Endothelial cell (in vitro differentiated cells): ENCODE results near the gene TCF23. TPM values are rescaled to one million over a fixed set of nuclear protein-coding genes. Genes with fewer than 3 reads are reported as not detected.
A peak's percentile ranks its signal among the peaks of the same experiment; 100 is the strongest.
"Not testable (repeated sequence)": the region's sequence is repeated elsewhere in the genome, so short reads cannot be mapped to it uniquely, and the experiment has no call there.

Source experiments
- DNase-seq: peaks from one replicate; pipeline ENCODE4 v3.0.0; 2021; ENCODE audit warnings: low spot score
- H3K27ac Mint-ChIP-seq: one replicate; pipeline ENCODE4 v1.8.0; 2021; ENCODE audit warnings: mixed read lengths, inconsistent platforms; ENCODE audit not compliant: unreplicated experiment
- H3K27me3 Mint-ChIP-seq: one replicate; pipeline ENCODE4 v1.8.0; 2021; ENCODE audit warnings: mild to moderate bottlenecking, moderate library complexity, mixed read lengths, inconsistent platforms; ENCODE audit not compliant: unreplicated experiment
- H3K36me3 Mint-ChIP-seq: one replicate; pipeline ENCODE4 v1.8.0; 2021; ENCODE audit warnings: mild to moderate bottlenecking, low read depth, mixed read lengths, inconsistent platforms; ENCODE audit not compliant: unreplicated experiment
- H3K4me1 Mint-ChIP-seq: one replicate; pipeline ENCODE4 v1.8.0; 2021; ENCODE audit warnings: mild to moderate bottlenecking, mixed read lengths, inconsistent platforms; ENCODE audit not compliant: unreplicated experiment
- H3K4me3 Mint-ChIP-seq: one replicate; pipeline ENCODE4 v1.8.0; 2021; ENCODE audit warnings: mild to moderate bottlenecking, mixed read lengths, inconsistent platforms; ENCODE audit not compliant: unreplicated experiment
- H3K9me3 Mint-ChIP-seq: one replicate; pipeline ENCODE4 v1.8.0; 2021; ENCODE audit warnings: mixed read lengths, inconsistent platforms; ENCODE audit not compliant: unreplicated experiment
- total RNA-seq: library from RNA; stranded (reverse); fragmentation: NEBNext Ultra II Directional; extraction: Animal tissue kit (Norgen Biotek cat#: 25700); gene quantifications from one replicate; pipeline ENCODE4 v1.2.1, GENCODE V29; 2021; ENCODE audit not compliant: unreplicated experiment
- TF ChIP-seq, protein P1 (sequence below): fragments of 200-600 bp; sonication (generic); IDR thresholded peaks from one replicate; pipeline ENCODE4 v1.5.0; 2021; ENCODE audit warnings: antibody characterized with exemption; ENCODE audit not compliant: unreplicated experiment

The TCF23 gene
- total RNA-seq, 1 donor from 2014 or later, result not detected

DNA sequence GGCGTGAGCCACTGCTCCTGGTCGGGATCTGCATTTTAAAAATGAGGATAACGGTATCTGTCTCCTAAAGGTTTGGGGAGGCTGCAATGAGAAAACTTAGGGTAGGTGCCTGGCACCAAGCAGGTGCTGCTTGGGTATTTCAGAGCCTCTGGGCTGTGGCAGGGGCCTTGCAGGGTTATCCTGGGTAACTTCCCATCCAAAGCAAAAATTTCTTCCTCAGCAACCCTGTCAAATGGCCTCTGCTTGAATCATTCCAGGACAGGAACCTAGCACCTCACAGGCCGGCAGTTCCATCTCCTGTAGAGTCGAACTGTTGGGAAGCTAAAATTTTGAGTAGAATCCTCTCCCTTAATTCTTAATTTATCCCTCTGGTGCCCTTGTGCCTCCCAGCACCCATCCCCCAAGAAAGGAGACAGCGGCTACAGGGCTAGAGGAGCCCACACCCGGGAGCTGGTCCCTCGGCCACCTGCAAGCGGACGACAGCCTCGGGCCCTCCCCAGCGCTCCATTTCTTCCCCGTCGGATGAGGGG lies 30.7 kb upstream of the TCF23 start:
- H3K27me3 Mint-ChIP-seq, result peaks cover 15% of the 10 kb centered on the region
- TF ChIP-seq, protein P1, sequence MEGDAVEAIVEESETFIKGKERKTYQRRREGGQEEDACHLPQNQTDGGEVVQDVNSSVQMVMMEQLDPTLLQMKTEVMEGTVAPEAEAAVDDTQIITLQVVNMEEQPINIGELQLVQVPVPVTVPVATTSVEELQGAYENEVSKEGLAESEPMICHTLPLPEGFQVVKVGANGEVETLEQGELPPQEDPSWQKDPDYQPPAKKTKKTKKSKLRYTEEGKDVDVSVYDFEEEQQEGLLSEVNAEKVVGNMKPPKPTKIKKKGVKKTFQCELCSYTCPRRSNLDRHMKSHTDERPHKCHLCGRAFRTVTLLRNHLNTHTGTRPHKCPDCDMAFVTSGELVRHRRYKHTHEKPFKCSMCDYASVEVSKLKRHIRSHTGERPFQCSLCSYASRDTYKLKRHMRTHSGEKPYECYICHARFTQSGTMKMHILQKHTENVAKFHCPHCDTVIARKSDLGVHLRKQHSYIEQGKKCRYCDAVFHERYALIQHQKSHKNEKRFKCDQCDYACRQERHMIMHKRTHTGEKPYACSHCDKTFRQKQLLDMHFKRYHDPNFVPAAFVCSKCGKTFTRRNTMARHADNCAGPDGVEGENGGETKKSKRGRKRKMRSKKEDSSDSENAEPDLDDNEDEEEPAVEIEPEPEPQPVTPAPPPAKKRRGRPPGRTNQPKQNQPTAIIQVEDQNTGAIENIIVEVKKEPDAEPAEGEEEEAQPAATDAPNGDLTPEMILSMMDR, result no peak
- peaks cover 8% of the 10 kb centered on the region for H3K4me1 Mint-ChIP-seq
- no peak overlapping the region for H3K4me3 Mint-ChIP-seq
- DNase-seq, result no peak
- no peak overlapping the region for H3K27ac Mint-ChIP-seq
- H3K36me3 Mint-ChIP-seq, result peaks cover 8% of the 10 kb centered on the region
- H3K9me3 Mint-ChIP-seq, result no peaks in the 10 kb centered on the region

DNA sequence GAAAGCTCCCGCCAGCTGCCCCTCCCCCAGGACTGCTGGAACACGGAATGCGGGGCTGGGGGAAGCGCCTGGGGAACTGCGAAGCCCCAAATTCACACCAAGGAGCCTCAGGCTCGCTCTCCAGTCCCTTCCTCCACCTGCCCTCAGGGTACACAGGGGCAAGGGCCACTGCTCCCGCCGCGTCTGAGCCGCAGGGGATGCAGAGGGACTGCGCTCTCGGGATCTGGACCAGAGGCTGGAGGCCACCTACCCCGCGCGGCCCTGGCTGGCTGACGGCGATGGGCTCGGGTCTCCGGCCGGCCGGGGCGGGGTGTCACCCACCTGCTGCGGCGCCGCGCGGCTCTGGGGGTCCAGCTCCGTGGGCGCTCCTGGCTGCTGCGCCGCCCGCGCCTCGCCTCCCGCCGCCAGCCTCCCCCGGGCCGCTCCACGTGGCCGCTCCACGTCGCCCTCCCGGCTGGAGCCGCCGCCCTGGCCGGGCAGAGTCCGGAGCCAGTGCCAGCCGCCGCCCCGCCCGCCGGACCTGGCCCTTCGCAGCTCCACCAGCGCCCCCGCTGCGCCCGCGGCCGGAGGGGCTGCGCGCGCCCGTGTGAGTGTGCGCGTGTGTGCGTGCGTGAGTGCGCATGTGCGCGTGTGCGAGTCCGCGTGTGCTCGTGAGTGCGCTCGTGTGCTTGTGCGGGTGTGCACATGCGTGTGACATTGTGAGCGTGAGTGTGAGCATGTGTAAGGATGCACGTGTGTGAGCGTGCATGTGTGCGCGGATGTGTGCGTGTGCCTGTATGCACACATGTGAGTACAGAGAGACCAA lies 30.1 kb upstream of the TCF23 start, which contains the start of gene CGREF1:
Gene CGREF1, minus strand, starts transcription at position 604 of the 805 bp plus-strand sequence. CDS start 14,762 bp downstream, outside the sequence.
- TF ChIP-seq, protein P1, result no peak
- H3K27me3 Mint-ChIP-seq, result peaks cover 15% of the 10 kb centered on the region
- DNase-seq, result peak; percentile 18
- peaks cover 8% of the 10 kb centered on the region for H3K36me3 Mint-ChIP-seq
- no peaks in the 10 kb centered on the region for H3K9me3 Mint-ChIP-seq
- H3K27ac Mint-ChIP-seq, result no peak within 1 kb of the TSS
- peak within 1 kb of the TSS; percentile 67 for H3K4me3 Mint-ChIP-seq
- peaks cover 11% of the 10 kb centered on the region for H3K4me1 Mint-ChIP-seq

DNA sequence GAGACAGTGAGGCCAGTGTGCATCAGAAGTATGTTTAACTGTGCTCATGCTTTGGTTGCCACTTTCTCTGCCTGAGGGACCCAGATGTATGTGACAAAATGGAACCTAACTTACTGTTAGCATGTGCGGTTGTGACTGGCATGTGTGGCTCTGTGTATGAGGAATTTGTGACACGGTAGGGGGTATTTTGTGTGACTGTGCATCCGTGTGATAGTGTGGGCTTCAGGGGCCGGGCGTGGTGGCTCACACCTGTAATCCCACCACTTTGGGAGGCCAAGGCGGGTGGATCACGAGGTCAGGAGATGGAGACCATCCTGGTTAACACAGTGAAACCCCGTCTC lies 29.5 kb upstream of the TCF23 start:
- H3K36me3 Mint-ChIP-seq, DNase-seq, H3K9me3 Mint-ChIP-seq, H3K27ac Mint-ChIP-seq: not testable (repeated sequence)
- Mint-ChIP-seq H3K27me3 (peaks cover 17% of the 10 kb centered on the region), H3K4me1 (peaks cover 11% of the 10 kb centered on the region), H3K4me3 (peak overlapping the region; percentile 67)

DNA sequence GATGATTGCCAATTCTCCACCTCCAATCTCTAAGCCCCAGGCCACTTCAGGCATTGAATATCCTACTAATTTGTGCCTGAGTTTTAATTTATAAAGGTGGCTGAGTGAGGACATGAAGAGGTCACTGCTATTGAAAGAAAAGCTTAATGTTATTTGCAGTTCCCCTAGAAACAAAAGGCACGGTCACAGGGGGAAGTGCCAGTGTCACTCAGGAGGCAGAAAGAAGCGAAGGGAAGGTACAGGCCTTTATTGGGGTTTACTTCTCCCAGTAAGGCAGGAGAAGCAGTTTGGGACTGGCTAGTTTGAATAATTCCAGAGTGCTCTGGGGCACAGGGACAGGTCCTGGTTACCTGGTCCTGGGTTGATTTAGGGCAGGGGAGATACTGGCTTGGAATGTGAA lies 26.9 kb upstream of the TCF23 start:
- no peak overlapping the region for H3K27ac Mint-ChIP-seq
- DNase-seq, result no peak
- H3K36me3 Mint-ChIP-seq, result peaks cover 8% of the 10 kb centered on the region
- no peak overlapping the region for H3K4me3 Mint-ChIP-seq
- peaks cover 11% of the 10 kb centered on the region for H3K4me1 Mint-ChIP-seq
- H3K9me3 Mint-ChIP-seq, result no peaks in the 10 kb centered on the region
- TF ChIP-seq, protein P1, result no peak
- peaks cover 18% of the 10 kb centered on the region for H3K27me3 Mint-ChIP-seq

DNA sequence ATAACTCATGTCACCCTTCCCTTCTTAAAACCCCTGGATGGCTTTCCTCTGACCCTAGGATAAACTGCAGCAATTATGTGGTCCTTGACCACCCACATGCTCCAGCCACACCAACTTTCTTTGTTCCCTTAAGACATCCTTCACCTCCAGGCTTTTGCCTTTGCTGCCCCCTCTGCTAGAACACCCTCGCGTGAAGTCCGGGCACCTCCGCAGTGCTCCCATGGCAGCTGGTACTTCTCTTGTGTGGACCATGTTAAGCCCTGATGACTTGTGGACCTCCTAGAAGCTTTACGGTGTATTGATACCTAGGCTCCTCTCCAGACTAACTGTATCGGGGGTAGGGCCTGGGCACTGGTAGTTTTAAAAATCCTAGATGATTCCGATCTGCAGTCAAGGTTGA lies 26.0 kb upstream of the TCF23 start:
- Mint-ChIP-seq H3K27ac (no peak overlapping the region), H3K4me3 (peak overlapping the region; percentile 89), H3K4me1 (peaks cover 11% of the 10 kb centered on the region), H3K9me3 (no peaks in the 10 kb centered on the region), H3K36me3 (peaks cover 8% of the 10 kb centered on the region), H3K27me3 (peaks cover 18% of the 10 kb centered on the region)
- TF ChIP-seq, protein P1, result no peak
- no peak for DNase-seq
